ENCODE results near the gene ZFYVE19. TPM values are rescaled to one million over a fixed set of nuclear protein-coding genes. Genes with fewer than 3 reads are reported as not detected.
A peak's percentile ranks its signal among the peaks of the same experiment; 100 is the strongest.

The ZFYVE19 gene
- total and polyA plus RNA-seq, 2 of the 13 experiments (the other 11 are each of a cell fraction or from before 2014, with no cell fraction given): 23.3 to 44.0 TPM

DNA sequence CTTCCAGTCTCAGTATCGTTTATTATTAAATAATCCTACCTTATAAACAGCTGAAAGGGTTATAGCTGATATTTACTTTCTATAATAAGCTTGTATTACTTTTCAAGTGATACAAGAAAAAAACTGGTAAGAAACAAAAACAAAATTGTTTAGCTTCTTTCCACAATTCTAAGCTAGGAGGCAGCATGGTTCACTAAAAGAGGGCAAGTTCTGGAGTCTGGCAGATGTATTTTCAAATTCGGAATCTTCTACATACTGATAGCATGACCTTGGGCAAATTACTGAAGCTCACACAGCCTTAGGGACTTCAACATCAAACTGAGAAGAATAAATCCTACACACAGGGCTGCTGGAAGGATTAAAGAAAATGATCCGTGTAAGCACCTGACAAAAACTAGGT is 21.7 kb upstream of the ZFYVE19 start:
- BruUV-seq (replicated peaks): no TSS peak
- peaks cover 5% of the 10 kb centered on the region for H3K79me2 ChIP-seq (ENCODE audit: insufficient read depth, low read length)
- H4K20me1 ChIP-seq (ENCODE audit: insufficient read depth, low read length): no peaks in the 10 kb centered on the region; the same call in 1 of the 2 replicates
- no peak overlapping the region for H3K9ac ChIP-seq (ENCODE audit: insufficient read depth, low read depth, low read length)
- no peaks in the 10 kb centered on the region for H3K27me3 ChIP-seq (ENCODE audit: control insufficient read depth in 1 of 2, insufficient read depth in 2 of 2, low read length in 2 of 2)
- H3K4me1 ChIP-seq (ENCODE audit: insufficient read depth, low read length): peaks cover 28% of the 10 kb centered on the region
- DNase-seq (ENCODE audit: low spot score): no peak
- peak; percentile 42 for TF ChIP-seq STAG1 (CRISPR knock-in tag; IDR thresholded peaks at IDR 0.05)
- TF ChIP-seq, protein P1, sequence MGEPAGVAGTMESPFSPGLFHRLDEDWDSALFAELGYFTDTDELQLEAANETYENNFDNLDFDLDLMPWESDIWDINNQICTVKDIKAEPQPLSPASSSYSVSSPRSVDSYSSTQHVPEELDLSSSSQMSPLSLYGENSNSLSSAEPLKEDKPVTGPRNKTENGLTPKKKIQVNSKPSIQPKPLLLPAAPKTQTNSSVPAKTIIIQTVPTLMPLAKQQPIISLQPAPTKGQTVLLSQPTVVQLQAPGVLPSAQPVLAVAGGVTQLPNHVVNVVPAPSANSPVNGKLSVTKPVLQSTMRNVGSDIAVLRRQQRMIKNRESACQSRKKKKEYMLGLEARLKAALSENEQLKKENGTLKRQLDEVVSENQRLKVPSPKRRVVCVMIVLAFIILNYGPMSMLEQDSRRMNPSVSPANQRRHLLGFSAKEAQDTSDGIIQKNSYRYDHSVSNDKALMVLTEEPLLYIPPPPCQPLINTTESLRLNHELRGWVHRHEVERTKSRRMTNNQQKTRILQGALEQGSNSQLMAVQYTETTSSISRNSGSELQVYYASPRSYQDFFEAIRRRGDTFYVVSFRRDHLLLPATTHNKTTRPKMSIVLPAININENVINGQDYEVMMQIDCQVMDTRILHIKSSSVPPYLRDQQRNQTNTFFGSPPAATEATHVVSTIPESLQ (CRISPR knock-in tag; conservative IDR thresholded peaks at IDR 0.05): no peak
- TF ChIP-seq, protein P2, sequence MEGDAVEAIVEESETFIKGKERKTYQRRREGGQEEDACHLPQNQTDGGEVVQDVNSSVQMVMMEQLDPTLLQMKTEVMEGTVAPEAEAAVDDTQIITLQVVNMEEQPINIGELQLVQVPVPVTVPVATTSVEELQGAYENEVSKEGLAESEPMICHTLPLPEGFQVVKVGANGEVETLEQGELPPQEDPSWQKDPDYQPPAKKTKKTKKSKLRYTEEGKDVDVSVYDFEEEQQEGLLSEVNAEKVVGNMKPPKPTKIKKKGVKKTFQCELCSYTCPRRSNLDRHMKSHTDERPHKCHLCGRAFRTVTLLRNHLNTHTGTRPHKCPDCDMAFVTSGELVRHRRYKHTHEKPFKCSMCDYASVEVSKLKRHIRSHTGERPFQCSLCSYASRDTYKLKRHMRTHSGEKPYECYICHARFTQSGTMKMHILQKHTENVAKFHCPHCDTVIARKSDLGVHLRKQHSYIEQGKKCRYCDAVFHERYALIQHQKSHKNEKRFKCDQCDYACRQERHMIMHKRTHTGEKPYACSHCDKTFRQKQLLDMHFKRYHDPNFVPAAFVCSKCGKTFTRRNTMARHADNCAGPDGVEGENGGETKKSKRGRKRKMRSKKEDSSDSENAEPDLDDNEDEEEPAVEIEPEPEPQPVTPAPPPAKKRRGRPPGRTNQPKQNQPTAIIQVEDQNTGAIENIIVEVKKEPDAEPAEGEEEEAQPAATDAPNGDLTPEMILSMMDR (CRISPR knock-in tag; IDR thresholded peaks at IDR 0.05): peak; percentile 16; the same call in 1 of the 2 replicates
- H3K36me3 ChIP-seq (replicated peaks in 1 of 2; ENCODE audit: control insufficient read depth in 1 of 2, insufficient read depth in 2 of 2, low read length in 2 of 2): 0 out of 5 replicates have a peak, but pooled peaks cover 0 to 2% of the 10 kb centered on the region in 2 experiments
- no peak for FAIRE-seq
- in situ Hi-C loops (cut with HindIII; ENCODE audit: extremely low pct_ligation_motif_present, low pct_unique_long_range_greater_than_20kb): no loop called here
- no peak overlapping the region for H2AFZ ChIP-seq (ENCODE audit: low read length)
- intact Hi-C loops (cut with micrococcal nuclease; ENCODE audit: unreplicated experiment): no loop called here
- POLR2A ChIA-PET: interaction anchor here (0.6 to 1.1 kb wide), 3 partner anchors 8 to 21 kb away, joined by 3 to 4 read pairs (median 3); partner anchors contain the start of gene GCHFR
- no peaks in the 10 kb centered on the region for H3K9me3 ChIP-seq (ENCODE audit: low read length)
- WGBS (ENCODE audit: low lambda C conversion rate): 63% methylated on average over 3 of the region's 3 CpGs
- no peak overlapping the region for H3K4me3 ChIP-seq (replicated peaks in 1 of 3; ENCODE audit: insufficient read depth in 1 of 3, low read depth in 2 of 3, low read length in 3 of 3)
- CTCF ChIA-PET (ENCODE audit: low intra/inter-chr PET ratio, low total read pairs): no interaction called here
- no peak overlapping the region for H3K4me2 ChIP-seq (ENCODE audit: low read depth, low read length)
- peak overlapping the region; percentile 12 for H3K27ac ChIP-seq (ENCODE audit: extremely low read length, insufficient read depth, low read length)
- ATAC-seq: no peak

DNA sequence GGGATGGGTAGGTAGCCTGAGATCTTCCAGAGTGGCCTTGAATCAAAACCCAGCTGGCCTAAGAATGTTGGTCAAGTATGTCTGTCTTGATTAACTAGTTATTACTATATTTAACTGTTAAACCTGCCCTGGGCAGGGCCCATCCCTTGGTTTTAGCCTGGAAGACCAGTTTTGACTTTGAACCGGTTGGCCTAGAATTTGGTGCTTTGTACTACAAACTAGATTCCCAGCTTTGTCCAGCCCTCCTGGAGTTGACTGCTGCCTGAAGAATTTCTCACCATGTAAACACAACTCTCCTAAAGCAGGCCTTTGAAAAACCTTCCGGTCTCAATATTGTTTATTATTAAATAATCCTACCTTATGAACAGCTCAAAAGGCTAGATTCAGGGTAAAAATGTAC is 21.1 kb upstream of the ZFYVE19 start:
- DNase-seq (ENCODE audit: low spot score) (no peak), ATAC-seq (peak; percentile 19; the same call in 2 of the 3 replicates), FAIRE-seq (no peak)
- TF ChIP-seq, protein P3, sequence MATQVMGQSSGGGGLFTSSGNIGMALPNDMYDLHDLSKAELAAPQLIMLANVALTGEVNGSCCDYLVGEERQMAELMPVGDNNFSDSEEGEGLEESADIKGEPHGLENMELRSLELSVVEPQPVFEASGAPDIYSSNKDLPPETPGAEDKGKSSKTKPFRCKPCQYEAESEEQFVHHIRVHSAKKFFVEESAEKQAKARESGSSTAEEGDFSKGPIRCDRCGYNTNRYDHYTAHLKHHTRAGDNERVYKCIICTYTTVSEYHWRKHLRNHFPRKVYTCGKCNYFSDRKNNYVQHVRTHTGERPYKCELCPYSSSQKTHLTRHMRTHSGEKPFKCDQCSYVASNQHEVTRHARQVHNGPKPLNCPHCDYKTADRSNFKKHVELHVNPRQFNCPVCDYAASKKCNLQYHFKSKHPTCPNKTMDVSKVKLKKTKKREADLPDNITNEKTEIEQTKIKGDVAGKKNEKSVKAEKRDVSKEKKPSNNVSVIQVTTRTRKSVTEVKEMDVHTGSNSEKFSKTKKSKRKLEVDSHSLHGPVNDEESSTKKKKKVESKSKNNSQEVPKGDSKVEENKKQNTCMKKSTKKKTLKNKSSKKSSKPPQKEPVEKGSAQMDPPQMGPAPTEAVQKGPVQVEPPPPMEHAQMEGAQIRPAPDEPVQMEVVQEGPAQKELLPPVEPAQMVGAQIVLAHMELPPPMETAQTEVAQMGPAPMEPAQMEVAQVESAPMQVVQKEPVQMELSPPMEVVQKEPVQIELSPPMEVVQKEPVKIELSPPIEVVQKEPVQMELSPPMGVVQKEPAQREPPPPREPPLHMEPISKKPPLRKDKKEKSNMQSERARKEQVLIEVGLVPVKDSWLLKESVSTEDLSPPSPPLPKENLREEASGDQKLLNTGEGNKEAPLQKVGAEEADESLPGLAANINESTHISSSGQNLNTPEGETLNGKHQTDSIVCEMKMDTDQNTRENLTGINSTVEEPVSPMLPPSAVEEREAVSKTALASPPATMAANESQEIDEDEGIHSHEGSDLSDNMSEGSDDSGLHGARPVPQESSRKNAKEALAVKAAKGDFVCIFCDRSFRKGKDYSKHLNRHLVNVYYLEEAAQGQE (IDR thresholded peaks at IDR 0.05; ENCODE audit: borderline replicate concordance in 1 of 2, low read depth in 1 of 2, low read length in 2 of 2): no peak
- TF ChIP-seq ASH2L (IDR thresholded peaks at IDR 0.05; ENCODE audit: insufficient read length, low read depth, low read length): peak; percentile 28
- ChIA-PET POLR2A (interaction anchor here (1.1 kb wide), 2 partner anchors 7 to 22 kb away, joined by 3 read pairs; partner anchors contain the start of gene GCHFR), CTCF (ENCODE audit: low intra/inter-chr PET ratio, low total read pairs) (no interaction called here)
- peak overlapping the region; percentile 12 for H3K27ac ChIP-seq (ENCODE audit: extremely low read length, insufficient read depth, low read length)
- H3K4me2 ChIP-seq (ENCODE audit: low read depth, low read length): peak overlapping the region; percentile 4; the same call in 1 of the 2 replicates
- H2AFZ ChIP-seq (ENCODE audit: low read length): no peak overlapping the region
- in situ Hi-C loops (cut with HindIII; ENCODE audit: extremely low pct_ligation_motif_present, low pct_unique_long_range_greater_than_20kb) (no loop called here), intact Hi-C loops (cut with micrococcal nuclease; ENCODE audit: unreplicated experiment) (no loop called here)
- H4K20me1 ChIP-seq (ENCODE audit: insufficient read depth, low read length): no peaks in the 10 kb centered on the region; the same call in 1 of the 2 replicates
- peaks cover 28% of the 10 kb centered on the region for H3K4me1 ChIP-seq (ENCODE audit: insufficient read depth, low read length)
- H3K9me3 ChIP-seq (ENCODE audit: low read length): no peaks in the 10 kb centered on the region
- H3K9ac ChIP-seq (ENCODE audit: insufficient read depth, low read depth, low read length): no peak overlapping the region
- H3K36me3 ChIP-seq (replicated peaks in 1 of 2; ENCODE audit: control insufficient read depth in 1 of 2, insufficient read depth in 2 of 2, low read length in 2 of 2): no peaks in the 10 kb centered on the region
- WGBS (ENCODE audit: low lambda C conversion rate): 30% methylated on average over 2 of the region's 2 CpGs
- peaks cover 5% of the 10 kb centered on the region for H3K79me2 ChIP-seq (ENCODE audit: insufficient read depth, low read length)
- no peaks in the 10 kb centered on the region for H3K27me3 ChIP-seq (ENCODE audit: control insufficient read depth in 1 of 2, insufficient read depth in 2 of 2, low read length in 2 of 2)
- no peak overlapping the region for H3K4me3 ChIP-seq (replicated peaks in 1 of 3; ENCODE audit: insufficient read depth in 1 of 3, low read depth in 2 of 3, low read length in 3 of 3)
- BruUV-seq (replicated peaks): no TSS peak

Measured in HepG2 (cell line).